GM10266 (cell line): ENCODE data around the gene ZNF100.
"Not testable (repeated sequence)": the region's sequence is repeated elsewhere in the genome, so short reads cannot be mapped to it uniquely, and the experiment has no call there.

Source experiments
- DNase-seq: peaks from one replicate; pipeline ENCODE4 v3.0.0; 2012; ENCODE audit errors: extremely low spot score
- TF ChIP-seq, protein P1 (sequence below): IDR thresholded peaks from 2 replicates; pipeline ENCODE4 v1.5.1; 2012; ENCODE audit warnings: mild to moderate bottlenecking, low read depth; ENCODE audit not compliant: control insufficient read depth, insufficient read depth; ENCODE audit errors: missing control alignments

Gene ZNF100

DNA sequence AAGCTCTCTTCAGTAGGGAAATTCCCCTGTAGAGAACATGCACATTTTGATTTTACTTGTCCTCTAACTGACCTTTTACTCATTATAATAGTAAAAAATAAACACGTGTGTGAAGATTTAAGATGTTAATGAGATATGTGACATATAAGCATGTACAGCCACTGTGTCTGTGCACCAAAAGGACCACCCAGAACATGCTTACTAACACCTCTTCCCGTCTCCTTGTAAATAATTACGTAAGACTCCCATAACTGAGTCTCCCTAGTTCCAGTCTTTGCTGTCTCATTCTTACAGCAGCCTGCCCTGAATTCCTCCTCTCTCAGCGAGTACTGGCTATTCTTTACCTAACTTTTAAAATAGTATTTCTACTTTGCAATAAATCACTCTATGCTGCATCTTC, 53.6 kb downstream of the ZNF100 start:
- TF ChIP-seq, protein P1, sequence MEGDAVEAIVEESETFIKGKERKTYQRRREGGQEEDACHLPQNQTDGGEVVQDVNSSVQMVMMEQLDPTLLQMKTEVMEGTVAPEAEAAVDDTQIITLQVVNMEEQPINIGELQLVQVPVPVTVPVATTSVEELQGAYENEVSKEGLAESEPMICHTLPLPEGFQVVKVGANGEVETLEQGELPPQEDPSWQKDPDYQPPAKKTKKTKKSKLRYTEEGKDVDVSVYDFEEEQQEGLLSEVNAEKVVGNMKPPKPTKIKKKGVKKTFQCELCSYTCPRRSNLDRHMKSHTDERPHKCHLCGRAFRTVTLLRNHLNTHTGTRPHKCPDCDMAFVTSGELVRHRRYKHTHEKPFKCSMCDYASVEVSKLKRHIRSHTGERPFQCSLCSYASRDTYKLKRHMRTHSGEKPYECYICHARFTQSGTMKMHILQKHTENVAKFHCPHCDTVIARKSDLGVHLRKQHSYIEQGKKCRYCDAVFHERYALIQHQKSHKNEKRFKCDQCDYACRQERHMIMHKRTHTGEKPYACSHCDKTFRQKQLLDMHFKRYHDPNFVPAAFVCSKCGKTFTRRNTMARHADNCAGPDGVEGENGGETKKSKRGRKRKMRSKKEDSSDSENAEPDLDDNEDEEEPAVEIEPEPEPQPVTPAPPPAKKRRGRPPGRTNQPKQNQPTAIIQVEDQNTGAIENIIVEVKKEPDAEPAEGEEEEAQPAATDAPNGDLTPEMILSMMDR, result no peak
- no peak for DNase-seq

DNA sequence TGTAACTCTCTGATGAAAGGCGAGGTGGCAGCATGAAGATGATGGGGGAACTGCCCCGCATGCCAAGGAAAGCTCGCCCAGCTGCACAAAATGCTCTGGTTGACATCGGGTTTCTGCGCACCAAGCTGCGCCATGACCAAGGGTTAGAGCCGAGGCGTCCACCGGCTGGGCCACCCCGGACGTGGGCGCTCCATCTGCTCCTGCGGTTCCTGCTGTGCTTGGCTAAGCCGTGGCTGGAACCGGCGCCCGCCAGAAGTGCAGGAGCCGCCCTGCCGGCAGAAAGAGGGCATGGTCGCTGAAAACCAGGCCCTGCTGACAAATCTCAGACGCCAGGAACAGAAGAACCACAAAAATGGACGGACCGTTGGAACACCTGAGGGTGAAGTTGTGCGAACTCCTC, 57.9 kb downstream of the ZNF100 start:
- TF ChIP-seq, protein P1, result no peak
- no peak for DNase-seq

DNA sequence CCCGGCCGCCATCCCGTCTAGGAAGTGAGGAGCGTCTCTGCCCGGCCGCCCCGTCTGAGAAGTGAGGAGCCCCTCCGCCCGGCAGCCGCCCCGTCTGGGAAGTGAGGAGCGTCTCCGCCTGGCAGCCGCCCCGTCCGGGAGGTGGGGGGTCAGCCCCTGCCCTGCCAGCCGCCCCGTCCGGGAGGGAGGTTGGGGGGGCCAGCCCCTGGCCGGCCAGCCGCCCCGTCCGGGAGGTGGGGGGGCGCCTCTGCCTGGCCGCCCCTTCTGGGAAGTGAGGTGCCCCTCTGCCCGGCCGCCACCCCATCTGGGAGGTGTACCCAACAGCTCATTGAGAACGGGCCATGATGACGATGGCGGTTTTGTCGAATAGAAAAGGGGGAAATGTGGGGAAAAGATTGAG, 59.5 kb downstream of the ZNF100 start:
- not testable (repeated sequence) for DNase-seq

DNA sequence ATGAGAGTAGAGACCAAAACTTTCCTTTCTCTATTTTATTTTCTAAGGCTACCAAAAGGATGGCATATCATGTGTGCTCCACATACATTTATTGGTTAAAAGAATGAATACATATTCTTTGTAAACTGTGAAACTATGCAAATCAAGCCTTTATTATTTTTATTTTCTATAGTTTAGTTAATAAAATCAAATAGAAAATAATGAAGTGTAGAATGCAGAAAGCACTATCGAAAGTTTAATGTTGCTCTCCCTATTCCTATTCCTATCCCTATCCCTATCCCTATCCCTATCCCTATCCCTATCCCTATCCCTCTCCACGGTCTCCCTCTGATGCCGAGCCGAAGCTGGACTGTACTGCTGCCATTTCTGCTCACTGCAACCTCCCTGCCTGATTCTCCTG, 60.3 kb downstream of the ZNF100 start:
- DNase-seq, result no peak
- TF ChIP-seq, protein P1, result no peak

DNA sequence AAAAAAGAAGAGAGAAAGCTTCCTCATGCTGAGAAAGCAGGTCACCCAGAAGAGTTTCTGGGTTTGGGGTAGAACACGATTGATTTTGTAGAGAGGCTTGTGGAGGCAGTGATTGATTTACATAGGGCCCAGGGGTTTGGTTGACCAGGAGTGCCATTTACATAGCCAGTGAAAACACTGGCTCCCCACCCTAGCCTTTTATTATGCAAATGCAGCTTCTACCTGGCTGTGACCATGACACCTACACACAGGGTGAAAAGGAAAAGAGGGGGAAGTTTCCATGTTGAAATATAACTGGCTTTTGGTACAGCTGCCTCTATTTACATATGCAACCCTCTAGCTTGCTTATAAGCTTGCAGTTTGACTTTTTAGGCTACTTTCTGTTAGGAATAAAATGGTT, 62.0 kb downstream of the ZNF100 start:
- no peak for DNase-seq
- TF ChIP-seq, protein P1, result no peak

DNA sequence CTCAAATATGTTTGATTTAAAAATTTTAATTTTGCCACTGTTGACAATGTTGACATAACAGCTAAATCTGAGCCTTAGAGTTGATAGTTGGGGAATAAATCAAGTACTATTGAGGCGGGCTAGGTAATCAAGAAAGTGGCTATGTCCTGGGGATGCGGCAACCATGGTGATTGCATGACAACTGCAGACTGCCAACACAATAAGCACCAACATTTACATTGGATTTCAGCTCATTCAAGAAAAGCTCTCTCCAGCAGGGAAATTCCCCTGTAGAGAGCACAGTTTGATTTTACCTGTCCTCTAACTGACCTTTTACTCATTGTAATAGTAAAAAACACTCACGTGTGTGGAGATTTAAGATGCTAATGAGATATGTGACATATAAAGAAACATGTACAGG, 63.1 kb downstream of the ZNF100 start:
- TF ChIP-seq, protein P1, result no peak
- no peak for DNase-seq

DNA sequence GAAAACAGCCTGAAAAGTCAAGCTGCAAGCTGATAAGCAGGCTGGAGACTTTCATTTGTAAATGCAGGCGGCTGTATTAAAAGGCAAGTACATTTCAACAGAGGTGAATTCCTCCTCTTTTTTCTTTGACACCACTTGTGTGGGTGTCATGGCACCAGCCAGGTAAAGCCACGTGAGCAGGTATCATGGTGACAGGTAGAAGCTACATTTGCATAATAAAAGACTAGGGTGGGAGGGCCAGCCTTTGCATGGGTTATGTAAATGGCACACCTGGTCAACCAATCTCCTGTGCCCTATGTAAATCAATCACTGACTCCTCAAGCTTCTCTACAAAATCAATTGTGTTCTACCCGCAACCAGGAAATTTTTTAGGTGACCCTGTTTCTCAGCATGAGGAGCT, 68.2 kb downstream of the ZNF100 start:
- no peak for DNase-seq
- TF ChIP-seq, protein P1, result no peak

DNA sequence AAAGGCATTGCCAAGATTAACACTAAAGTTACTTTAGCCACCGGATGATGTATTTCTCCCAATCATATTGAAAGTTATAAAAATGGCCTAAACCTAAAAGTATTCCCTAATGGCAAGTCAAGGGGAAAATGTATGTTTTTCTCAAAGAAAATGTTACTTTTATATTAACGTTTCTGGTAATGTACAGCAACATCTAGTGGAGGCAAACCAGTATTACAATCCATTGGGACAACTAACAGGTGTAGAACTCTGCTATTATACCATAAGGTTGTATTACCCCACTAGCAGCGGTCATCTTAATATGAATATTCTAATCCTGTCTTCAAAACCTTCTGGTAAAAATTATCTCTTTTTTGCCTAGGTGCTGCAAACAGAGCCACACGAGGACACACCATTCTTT, 69.2 kb downstream of the ZNF100 start:
- no peak for DNase-seq
- TF ChIP-seq, protein P1, result no peak
